Caco-2 (cell line): ENCODE data around the gene TTC33. TPM values are rescaled to one million over a fixed set of nuclear protein-coding genes. Genes with fewer than 3 reads are reported as not detected.

ENCODE experiments used
- BruUV-seq: library from RNA; stranded (reverse); fragments of 400-500 nt; replicated peaks from 2 replicates; lab custom pipeline; 2021; lab: Mats Ljungman, UMichigan
- CTCF ChIA-PET: fragments of 300-600 bp; sonication (Branson Sonifier 250); formaldehyde crosslinking; loops from one replicate; lab custom pipeline; 2022; ENCODE audit warnings: antibody characterized with exemption; lab: Charles Lee
- POLR2A ChIA-PET: fragments of 300-600 bp; sonication (Branson Sonifier 250); formaldehyde crosslinking; loops from one replicate; lab custom pipeline; 2022; ENCODE audit warnings: antibody characterized with exemption; lab: Charles Lee
- DNase-seq, 2 experiments: peaks; one replicate each; pipeline versions ENCODE4 v3.0.0 to v3.0.0-alpha.2; 2020 to 2022
- H3K27me3 ChIP-seq: replicated peaks from 2 replicates; pipeline ENCODE4 v1.6.0; 2011; ENCODE audit warnings: low read length; ENCODE audit not compliant: control insufficient read depth, insufficient read depth
- H3K36me3 ChIP-seq: 2 replicates; pipeline ENCODE4 v1.5.1; 2011; ENCODE audit warnings: low read length; ENCODE audit not compliant: control insufficient read depth, insufficient read depth
- H3K4me1 ChIP-seq: fragments of 250-450 bp; sonication (Bioruptor Pico); 2 replicates; pipeline ENCODE4 v1.5.1; 2020; ENCODE audit warnings: mild to moderate bottlenecking
- H3K4me3 ChIP-seq: 2 replicates; pipeline ENCODE4 v1.5.1; 2011; ENCODE audit warnings: low read depth, mild to moderate bottlenecking, control low read depth, low read length
- H3K9me3 ChIP-seq: fragments of 250-450 bp; sonication (Bioruptor Pico); 2 replicates; pipeline ENCODE4 v1.5.1; 2020; ENCODE audit warnings: mild to moderate bottlenecking, moderate library complexity
- H3K27ac Mint-ChIP-seq: one replicate; pipeline ENCODE4 v1.8.0; 2022; ENCODE audit warnings: mixed read lengths; ENCODE audit not compliant: unreplicated experiment
- H3K27me3 Mint-ChIP-seq: one replicate; pipeline ENCODE4 v1.8.0; 2022; ENCODE audit warnings: mixed read lengths; ENCODE audit not compliant: insufficient read depth, unreplicated experiment
- H3K36me3 Mint-ChIP-seq: one replicate; pipeline ENCODE4 v1.8.0; 2022; ENCODE audit warnings: mild to moderate bottlenecking, mixed read lengths; ENCODE audit not compliant: insufficient read depth, unreplicated experiment
- H3K4me1 Mint-ChIP-seq: one replicate; pipeline ENCODE4 v1.8.0; 2022; ENCODE audit warnings: low read depth, mixed read lengths; ENCODE audit not compliant: unreplicated experiment
- H3K4me3 Mint-ChIP-seq: one replicate; pipeline ENCODE4 v1.8.0; 2022; ENCODE audit warnings: mild to moderate bottlenecking, moderate library complexity, mixed read lengths; ENCODE audit not compliant: unreplicated experiment
- H3K9me3 Mint-ChIP-seq: one replicate; pipeline ENCODE4 v1.8.0; 2022; ENCODE audit warnings: mixed read lengths; ENCODE audit not compliant: unreplicated experiment
- CTCF ChIP-seq, 2 experiments: fragments of 200-600 bp in 1 of 2; IDR thresholded peaks; 1 replicate in 1 of 2; 2 replicates in 1 of 2; pipeline versions ENCODE4 v1.5.1 to v1.8.0; 2011 to 2022; ENCODE audit warnings: antibody characterized with exemption in 1 of 2, control low read depth in 1 of 2, inconsistent platforms in 1 of 2, low read depth in 1 of 2, low read length in 1 of 2, mild to moderate bottlenecking in 1 of 2, moderate library complexity in 1 of 2; ENCODE audit not compliant: insufficient read depth in 1 of 2, severe bottlenecking in 1 of 2, unreplicated experiment in 1 of 2
- intact Hi-C: fragments of 100-400 bp; cut with micrococcal nuclease; formaldehyde crosslinking; loops from one replicate; pipeline ENCODE4 v1.10.0; 2022; ENCODE audit not compliant: unreplicated experiment
- total RNA-seq: library from RNA; stranded (reverse); gene quantifications from 2 replicates; pipeline ENCODE4 v1.2.3, GENCODE V29; 2022

Gene TTC33
- total RNA-seq, 1 experiment from 2014 or later: 8.6 TPM

- no peak for TF ChIP-seq CTCF (IDR thresholded peaks at IDR 0.05; ENCODE audit: insufficient read depth in 1 of 2, low read depth in 1 of 2, low read length in 1 of 2, severe bottlenecking in 1 of 2, unreplicated experiment in 1 of 2)
- DNase-seq: no peak
- Histone ChIP-seq H3K4me3 (no peak overlapping the region), H3K4me1 (no peaks in the 10 kb centered on the region), H3K27me3 (no peaks in the 10 kb centered on the region), H3K9me3 (no peaks in the 10 kb centered on the region), H3K36me3 (no peaks in the 10 kb centered on the region)
- Mint-ChIP-seq H3K27me3 (peaks cover 8% of the 10 kb centered on the region), H3K4me3 (no peak overlapping the region), H3K4me1 (no peaks in the 10 kb centered on the region), H3K27ac (no peak overlapping the region), H3K36me3 (no peaks in the 10 kb centered on the region), H3K9me3 (no peaks in the 10 kb centered on the region)
- BruUV-seq: no TSS peak
- intact Hi-C loops: no loop called here
- CTCF ChIA-PET: no interaction called here
- POLR2A ChIA-PET: no interaction called here
These were observed 195.2 kb downstream of the TTC33 start for GRCh38 chr5:40560474-40561110.

- CTCF ChIA-PET: no interaction called here
- H3K4me1 Mint-ChIP-seq: no peaks in the 10 kb centered on the region
- H3K36me3 Mint-ChIP-seq: no peaks in the 10 kb centered on the region
- Histone ChIP-seq H3K4me3 (no peak overlapping the region), H3K36me3 (no peaks in the 10 kb centered on the region), H3K9me3 (no peaks in the 10 kb centered on the region), H3K4me1 (no peaks in the 10 kb centered on the region), H3K27me3 (no peaks in the 10 kb centered on the region)
- POLR2A ChIA-PET: no interaction called here
- H3K27me3 Mint-ChIP-seq: peaks cover 2% of the 10 kb centered on the region
- BruUV-seq: no TSS peak
- no peak for DNase-seq
- H3K4me3 Mint-ChIP-seq: no peak overlapping the region
- H3K9me3 Mint-ChIP-seq: no peaks in the 10 kb centered on the region
- intact Hi-C loops: no loop called here
- no peak overlapping the region for H3K27ac Mint-ChIP-seq
- TF ChIP-seq CTCF (IDR thresholded peaks at IDR 0.05; ENCODE audit: insufficient read depth in 1 of 2, low read depth in 1 of 2, low read length in 1 of 2, severe bottlenecking in 1 of 2, unreplicated experiment in 1 of 2): no peak
These were observed 196.5 kb downstream of the TTC33 start for GRCh38 chr5:40559306-40559705.

- POLR2A ChIA-PET: no interaction called here
- Histone ChIP-seq H3K36me3 (no peaks in the 10 kb centered on the region), H3K4me1 (no peaks in the 10 kb centered on the region), H3K4me3 (no peak overlapping the region), H3K27me3 (no peaks in the 10 kb centered on the region), H3K9me3 (no peaks in the 10 kb centered on the region)
- Mint-ChIP-seq H3K4me3 (no peak overlapping the region), H3K9me3 (no peaks in the 10 kb centered on the region), H3K27me3 (no peaks in the 10 kb centered on the region), H3K27ac (no peak overlapping the region), H3K4me1 (no peaks in the 10 kb centered on the region), H3K36me3 (no peaks in the 10 kb centered on the region)
- CTCF ChIA-PET: no interaction called here
- DNase-seq: no peak
- TF ChIP-seq CTCF (IDR thresholded peaks at IDR 0.05; ENCODE audit: insufficient read depth in 1 of 2, low read depth in 1 of 2, low read length in 1 of 2, severe bottlenecking in 1 of 2, unreplicated experiment in 1 of 2): no peak
- intact Hi-C loops: no loop called here
- no TSS peak for BruUV-seq
These were observed 198.3 kb downstream of the TTC33 start for GRCh38 chr5:40557501-40557900.
